Choroid plexus epithelial cell (primary cell): ENCODE data around the gene PCGF3.
A peak's percentile ranks its signal among the peaks of the same experiment; 100 is the strongest.

Experiments
- DNase-seq: peaks from one replicate; pipeline ENCODE4 v3.0.0-alpha.2; 2010; ENCODE audit warnings: low read depth
- H3K4me3 ChIP-seq: 2 replicates; pipeline ENCODE4 v1.5.1; 2011; ENCODE audit warnings: low read depth, mild to moderate bottlenecking, control low read depth, low read length, moderate library complexity
- TF ChIP-seq, protein P1 (sequence below): conservative IDR thresholded peaks from 2 replicates; pipeline ENCODE4 v1.5.1; 2011; ENCODE audit warnings: low read depth, mild to moderate bottlenecking, control low read depth, inconsistent platforms, low read length, moderate library complexity

Gene PCGF3

DNA sequence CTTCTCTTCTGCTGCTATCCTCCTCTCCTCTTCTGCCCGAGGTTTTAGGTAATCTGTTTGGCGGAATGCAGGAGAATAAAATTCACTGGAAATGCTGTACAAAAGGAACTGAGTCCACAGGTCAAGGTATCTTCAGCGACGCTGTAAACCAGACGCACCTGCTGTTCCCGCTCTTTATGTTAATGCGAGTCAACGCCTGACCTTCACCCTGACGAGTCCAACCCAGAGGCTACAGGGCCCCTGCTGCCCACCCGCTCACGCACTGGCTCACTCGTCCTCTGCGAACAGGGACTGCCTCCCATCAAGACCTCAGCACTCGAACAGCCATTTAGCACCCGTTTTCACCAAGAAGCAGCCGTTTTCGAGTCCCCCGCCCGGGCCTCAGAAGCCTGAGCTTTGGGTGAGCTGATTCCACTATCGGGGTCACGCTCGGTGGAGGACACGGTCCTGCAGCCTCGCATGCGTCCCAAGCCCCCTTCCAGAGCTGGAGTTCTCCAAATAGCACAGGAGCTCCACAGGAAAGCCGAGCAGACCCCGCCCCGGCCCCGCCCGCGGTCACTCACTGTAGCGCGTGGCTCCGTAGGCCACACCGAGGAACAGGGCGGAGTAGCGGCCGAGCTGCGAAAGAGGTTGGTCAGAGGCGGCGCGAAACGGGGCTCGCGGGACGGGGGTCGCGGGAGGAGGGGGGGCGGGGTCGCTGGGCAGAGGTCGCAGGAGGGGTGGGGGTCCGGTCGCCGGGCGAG is 32.1 kb upstream of the PCGF3 start:
- DNase-seq = no peak
- peak overlapping the region; percentile 92 for H3K4me3 ChIP-seq
- TF ChIP-seq, protein P1, sequence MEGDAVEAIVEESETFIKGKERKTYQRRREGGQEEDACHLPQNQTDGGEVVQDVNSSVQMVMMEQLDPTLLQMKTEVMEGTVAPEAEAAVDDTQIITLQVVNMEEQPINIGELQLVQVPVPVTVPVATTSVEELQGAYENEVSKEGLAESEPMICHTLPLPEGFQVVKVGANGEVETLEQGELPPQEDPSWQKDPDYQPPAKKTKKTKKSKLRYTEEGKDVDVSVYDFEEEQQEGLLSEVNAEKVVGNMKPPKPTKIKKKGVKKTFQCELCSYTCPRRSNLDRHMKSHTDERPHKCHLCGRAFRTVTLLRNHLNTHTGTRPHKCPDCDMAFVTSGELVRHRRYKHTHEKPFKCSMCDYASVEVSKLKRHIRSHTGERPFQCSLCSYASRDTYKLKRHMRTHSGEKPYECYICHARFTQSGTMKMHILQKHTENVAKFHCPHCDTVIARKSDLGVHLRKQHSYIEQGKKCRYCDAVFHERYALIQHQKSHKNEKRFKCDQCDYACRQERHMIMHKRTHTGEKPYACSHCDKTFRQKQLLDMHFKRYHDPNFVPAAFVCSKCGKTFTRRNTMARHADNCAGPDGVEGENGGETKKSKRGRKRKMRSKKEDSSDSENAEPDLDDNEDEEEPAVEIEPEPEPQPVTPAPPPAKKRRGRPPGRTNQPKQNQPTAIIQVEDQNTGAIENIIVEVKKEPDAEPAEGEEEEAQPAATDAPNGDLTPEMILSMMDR = no peak

GRCh38 chr4:674172-675035 is 31.2 kb upstream of the PCGF3 start, which contains the start of the genes ATP5ME and MYL5:
TSS of gene ATP5ME (minus strand) at chr4:674276. CDS start at chr4:674247, 29 bp downstream.
TSS of gene MYL5 (plus strand) at chr4:674542. CDS start at chr4:678027, 3,485 bp downstream.
- peak within 1 kb of the TSS; percentile 92 for H3K4me3 ChIP-seq
- peak; percentile 97 for DNase-seq
- TF ChIP-seq, protein P1 = peak; percentile 54

DNA sequence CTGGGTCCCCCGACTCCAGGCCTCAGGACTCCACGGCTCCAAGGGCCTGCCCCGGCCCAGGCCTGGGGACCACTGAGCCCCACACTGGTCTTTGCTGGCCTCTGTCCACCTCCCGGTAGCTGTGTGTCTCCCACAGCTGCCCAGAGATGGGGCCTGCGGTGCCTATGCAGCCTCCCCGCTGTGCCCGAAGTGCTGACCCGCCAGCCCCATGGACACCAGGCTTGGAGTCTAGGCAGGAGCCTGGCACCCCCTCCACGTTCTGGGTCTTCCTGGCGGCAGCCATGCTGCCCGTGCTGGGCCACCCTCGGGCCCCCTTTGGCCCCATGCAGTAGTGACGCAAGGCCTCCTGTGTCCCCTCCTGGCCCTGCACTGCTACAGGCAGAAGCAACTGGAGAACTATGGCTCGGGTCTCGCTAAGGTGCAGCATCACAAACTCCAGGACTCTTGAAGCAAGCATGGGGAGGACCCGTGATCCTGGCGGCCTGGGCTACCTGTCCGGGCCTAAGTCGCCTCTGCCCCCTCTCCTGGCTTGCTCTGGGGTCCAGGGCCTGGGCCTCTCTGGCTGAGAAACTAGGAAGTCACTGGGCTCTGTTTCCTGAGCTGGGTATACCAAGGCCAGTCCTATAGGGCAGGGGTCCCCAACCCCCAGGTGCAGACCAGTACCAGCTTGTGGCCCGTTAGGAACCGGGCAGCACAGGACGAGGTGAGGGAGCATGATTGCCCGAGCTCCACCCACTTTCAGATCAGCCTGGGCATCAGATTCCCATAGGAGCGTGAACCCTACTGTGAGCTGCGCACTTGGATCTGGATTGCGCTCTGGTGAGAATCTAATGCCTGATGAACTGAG is 30.4 kb upstream of the PCGF3 start:
- H3K4me3 ChIP-seq = peak overlapping the region; percentile 92
- no peak for DNase-seq
- TF ChIP-seq, protein P1 = no peak

- no peak for DNase-seq
- no peak overlapping the region for H3K4me3 ChIP-seq
- TF ChIP-seq, protein P1 = no peak
These were observed 29.4 kb upstream of the PCGF3 start for GRCh38 chr4:675980-676870.

DNA sequence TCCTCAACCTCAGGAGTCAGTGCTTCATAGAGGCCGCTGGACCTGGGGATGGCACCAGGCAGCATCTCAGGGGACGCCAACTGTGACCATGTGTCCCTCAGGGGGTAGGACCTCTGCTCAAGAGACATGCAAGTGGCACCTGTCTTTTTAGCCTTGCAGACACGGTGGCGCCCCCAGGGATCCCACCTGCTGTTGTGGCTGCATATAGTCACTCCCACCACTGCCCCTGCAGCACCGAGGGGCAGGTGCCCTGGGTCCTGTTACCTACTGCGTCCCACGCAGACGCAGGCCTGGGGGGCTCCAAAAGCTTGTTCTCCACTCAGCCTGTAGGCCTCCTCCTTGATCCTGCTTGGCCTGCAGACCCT is 28.8 kb upstream of the PCGF3 start:
- H3K4me3 ChIP-seq = no peak overlapping the region
- TF ChIP-seq, protein P1 = no peak
- DNase-seq = no peak
